GM12873 (cell line): Measurements from ENCODE around the gene GPC5.

Experiments used
- TF ChIP-seq, protein P1 (sequence below): IDR thresholded peaks from 2 replicates; pipeline ENCODE4 v1.5.1; 2012; ENCODE audit warnings: low read depth, mild to moderate bottlenecking, moderate library complexity, low read length, control low read depth; ENCODE audit not compliant: insufficient read depth; ENCODE audit errors: missing control alignments

The GPC5 gene

DNA sequence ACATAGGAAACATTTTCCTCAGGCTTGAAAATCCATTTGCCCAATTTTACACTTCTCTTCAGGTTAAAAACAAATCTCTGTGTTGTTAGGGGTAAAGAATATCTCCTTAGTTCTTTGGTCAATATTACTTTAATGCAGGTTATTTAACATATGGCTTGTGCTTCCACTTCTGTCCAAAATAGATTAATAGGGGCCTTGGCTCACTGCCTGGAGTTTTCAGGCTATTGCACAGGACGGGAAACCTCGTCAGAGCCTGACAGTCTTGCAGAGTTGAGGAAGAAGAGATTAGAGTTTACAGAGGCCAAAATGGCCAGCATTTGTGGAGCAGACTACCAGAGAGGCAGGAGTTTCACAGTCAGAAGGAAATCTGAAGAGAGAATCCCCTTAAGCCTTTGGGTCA lies 964.3 kb downstream of the GPC5 start:
- TF ChIP-seq, protein P1, sequence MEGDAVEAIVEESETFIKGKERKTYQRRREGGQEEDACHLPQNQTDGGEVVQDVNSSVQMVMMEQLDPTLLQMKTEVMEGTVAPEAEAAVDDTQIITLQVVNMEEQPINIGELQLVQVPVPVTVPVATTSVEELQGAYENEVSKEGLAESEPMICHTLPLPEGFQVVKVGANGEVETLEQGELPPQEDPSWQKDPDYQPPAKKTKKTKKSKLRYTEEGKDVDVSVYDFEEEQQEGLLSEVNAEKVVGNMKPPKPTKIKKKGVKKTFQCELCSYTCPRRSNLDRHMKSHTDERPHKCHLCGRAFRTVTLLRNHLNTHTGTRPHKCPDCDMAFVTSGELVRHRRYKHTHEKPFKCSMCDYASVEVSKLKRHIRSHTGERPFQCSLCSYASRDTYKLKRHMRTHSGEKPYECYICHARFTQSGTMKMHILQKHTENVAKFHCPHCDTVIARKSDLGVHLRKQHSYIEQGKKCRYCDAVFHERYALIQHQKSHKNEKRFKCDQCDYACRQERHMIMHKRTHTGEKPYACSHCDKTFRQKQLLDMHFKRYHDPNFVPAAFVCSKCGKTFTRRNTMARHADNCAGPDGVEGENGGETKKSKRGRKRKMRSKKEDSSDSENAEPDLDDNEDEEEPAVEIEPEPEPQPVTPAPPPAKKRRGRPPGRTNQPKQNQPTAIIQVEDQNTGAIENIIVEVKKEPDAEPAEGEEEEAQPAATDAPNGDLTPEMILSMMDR = no peak

DNA sequence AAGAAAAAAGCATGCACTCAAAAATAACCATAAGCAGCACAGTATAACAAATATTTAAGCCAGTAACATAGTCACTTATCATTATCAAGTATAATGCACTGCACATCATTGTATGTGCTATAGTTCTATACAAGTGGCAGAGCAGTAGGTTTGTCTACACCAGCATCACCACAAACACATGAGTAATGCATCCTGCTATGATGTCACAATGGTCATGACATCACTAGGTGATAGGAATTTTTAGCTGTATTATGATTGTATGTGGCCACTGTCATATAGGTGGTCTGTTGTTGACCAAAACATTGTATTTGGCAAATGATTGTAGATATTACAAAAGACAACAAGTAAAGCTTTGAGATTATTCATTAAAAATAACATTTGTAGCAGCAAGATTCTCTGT lies 967.5 kb downstream of the GPC5 start:
- TF ChIP-seq, protein P1 = no peak

DNA sequence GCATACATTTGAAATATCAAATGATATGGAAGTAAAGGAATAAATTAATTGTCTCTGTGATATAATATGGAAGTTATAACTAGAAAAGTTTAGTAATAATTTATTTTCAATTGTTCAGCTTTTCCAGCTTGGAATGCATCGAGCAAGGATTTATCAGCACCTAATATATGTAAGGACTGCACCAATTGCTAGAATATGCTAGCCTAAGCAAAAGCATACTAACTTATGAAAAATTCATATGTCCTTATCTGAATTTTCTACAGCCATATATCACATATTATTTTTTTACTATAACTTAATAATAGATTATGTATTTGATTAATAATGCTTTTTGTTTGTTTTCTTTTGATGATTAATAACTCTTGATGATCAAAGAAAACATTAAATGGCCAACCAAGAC lies 979.0 kb downstream of the GPC5 start:
- TF ChIP-seq, protein P1 = no peak

DNA sequence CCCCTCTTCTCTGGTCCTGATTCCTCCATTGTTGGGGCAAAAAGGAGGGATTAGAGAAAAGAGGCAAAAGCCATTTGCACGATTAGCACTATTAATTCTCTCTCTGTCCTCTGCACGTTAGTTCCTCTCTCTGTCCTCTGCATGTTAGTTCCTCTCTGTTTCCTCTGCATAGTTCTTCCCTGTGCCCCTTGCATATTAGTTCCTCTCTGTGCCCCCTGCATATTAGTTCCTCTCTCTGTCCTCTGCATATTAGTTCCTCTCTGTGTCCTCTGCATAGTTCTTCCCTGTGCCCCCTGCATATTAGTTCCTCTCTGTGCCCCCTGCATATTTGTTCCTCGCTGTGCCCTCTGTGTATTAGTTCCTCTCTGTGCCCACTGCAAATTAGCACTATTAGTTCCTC lies 981.0 kb downstream of the GPC5 start:
- TF ChIP-seq, protein P1 = no peak

DNA sequence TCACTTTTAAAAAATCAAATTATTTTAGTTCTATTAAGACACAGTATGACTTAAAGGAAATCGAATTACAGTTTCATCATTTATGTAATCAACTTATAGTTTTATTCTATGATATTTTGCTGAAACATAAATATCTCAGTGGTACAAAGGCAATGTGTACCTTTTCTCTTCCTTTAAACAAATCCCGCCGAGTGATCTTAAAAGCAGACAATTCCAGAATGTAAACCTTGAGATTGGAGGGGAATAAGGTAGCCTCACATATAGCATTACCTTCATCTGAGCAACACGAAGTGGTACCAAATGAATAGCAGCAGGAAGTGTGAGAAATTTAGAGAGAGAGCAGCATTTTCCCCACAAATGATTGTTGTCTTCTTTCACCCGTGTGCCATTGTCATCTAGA lies 986.0 kb downstream of the GPC5 start:
- TF ChIP-seq, protein P1 = no peak

DNA sequence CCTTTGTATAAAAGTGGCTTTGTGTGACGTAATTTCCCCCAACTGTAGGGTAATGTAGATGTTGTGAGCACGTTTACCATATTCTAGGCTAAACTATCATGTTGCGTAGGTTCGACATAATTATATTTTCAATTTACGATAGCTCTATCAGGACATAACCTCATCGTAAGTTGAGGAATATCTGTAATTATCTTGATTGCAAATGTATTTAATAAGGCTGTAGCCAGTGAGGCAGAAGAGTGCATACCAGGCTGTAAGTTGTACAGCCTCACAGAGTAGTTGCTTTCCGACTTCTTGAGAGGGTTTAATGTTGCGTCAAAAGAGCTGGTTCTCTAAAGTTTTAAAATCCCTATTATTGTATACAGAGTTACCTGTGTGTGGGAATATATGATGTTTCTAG lies 988.8 kb downstream of the GPC5 start:
- TF ChIP-seq, protein P1 = no peak

DNA sequence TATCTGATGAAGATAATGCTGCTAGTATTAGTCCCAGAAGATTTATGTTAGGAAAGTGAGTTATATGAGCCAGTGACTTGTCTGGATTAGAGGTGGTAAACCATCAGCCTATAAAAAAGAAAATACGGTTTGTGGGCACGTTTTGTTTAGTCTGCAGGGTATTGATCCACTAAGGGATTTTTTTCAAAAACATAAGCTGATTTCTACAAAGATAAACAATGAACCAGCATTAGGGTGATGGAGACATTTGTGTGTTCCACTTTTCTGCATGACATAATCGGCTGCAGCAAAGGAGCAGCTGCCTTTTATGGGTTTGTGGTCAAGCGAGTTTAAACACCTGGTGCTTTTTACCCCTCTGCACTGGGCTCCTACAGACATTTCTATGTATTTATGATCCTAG lies 991.8 kb downstream of the GPC5 start:
- TF ChIP-seq, protein P1 = no peak

DNA sequence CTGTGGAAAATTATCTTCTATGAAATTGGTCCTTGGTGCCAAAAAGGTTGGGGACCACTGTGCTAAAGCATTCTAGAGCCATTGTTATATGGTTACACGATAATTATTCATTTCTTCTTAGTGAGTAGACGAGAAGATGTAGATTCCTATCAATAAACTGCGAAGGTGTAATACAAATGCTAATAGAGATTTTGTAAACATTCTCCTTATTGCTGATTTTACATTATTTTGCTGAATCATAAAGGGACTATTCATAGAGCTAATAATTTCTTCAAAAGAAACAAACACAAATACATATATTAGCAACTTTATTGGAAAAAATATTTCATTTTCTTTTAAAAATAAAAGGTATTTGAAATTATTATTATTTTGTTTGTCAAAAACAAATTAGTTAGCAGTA lies 1005.2 kb downstream of the GPC5 start:
- TF ChIP-seq, protein P1 = no peak
